ENCODE data around the gene PLA2R1.

DNA sequence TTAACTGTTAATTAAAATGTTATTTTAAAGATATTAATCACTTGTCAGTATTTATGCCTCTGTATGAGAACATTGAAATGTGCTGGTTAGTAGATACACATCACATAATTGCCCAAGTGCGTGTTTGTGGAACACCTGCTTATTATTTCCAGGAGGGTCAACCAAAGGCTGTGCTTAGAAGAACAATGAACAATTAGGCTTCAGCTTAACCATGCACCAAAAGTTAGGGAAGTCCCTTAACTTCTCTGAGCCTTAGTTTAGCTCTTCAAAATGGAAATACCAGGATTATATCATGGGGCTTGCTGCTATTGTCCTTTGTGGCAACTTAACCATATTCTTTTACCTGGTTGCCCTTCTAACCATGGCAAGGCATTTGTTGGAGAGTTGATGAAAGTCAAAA is 43.0 kb upstream of the PLA2R1 start:
- TF ChIP-seq, protein P1, sequence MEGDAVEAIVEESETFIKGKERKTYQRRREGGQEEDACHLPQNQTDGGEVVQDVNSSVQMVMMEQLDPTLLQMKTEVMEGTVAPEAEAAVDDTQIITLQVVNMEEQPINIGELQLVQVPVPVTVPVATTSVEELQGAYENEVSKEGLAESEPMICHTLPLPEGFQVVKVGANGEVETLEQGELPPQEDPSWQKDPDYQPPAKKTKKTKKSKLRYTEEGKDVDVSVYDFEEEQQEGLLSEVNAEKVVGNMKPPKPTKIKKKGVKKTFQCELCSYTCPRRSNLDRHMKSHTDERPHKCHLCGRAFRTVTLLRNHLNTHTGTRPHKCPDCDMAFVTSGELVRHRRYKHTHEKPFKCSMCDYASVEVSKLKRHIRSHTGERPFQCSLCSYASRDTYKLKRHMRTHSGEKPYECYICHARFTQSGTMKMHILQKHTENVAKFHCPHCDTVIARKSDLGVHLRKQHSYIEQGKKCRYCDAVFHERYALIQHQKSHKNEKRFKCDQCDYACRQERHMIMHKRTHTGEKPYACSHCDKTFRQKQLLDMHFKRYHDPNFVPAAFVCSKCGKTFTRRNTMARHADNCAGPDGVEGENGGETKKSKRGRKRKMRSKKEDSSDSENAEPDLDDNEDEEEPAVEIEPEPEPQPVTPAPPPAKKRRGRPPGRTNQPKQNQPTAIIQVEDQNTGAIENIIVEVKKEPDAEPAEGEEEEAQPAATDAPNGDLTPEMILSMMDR (IDR thresholded peaks at IDR 0.05), result no peak
- no peak for TF ChIP-seq RAD21 (IDR thresholded peaks at IDR 0.05; ENCODE audit: low read length)
- TF ChIP-seq YY1 (IDR thresholded peaks at IDR 0.05; ENCODE audit: low read depth), result no peak

All from SK-N-SH (cell line).